ENCODE results near the gene API5. TPM values are rescaled to one million over a fixed set of nuclear protein-coding genes. Genes with fewer than 3 reads are reported as not detected.

Gene API5
- total RNA-seq, 1 donor from 2014 or later, result 41.0 TPM

- ATAC-seq (peak; percentile 33), DNase-seq (no peak)
- intact Hi-C loops (cut with micrococcal nuclease), result no loop called here
These were observed 46.5 kb downstream of the API5 start for GRCh38 chr11:43358279-43358800.

DNA sequence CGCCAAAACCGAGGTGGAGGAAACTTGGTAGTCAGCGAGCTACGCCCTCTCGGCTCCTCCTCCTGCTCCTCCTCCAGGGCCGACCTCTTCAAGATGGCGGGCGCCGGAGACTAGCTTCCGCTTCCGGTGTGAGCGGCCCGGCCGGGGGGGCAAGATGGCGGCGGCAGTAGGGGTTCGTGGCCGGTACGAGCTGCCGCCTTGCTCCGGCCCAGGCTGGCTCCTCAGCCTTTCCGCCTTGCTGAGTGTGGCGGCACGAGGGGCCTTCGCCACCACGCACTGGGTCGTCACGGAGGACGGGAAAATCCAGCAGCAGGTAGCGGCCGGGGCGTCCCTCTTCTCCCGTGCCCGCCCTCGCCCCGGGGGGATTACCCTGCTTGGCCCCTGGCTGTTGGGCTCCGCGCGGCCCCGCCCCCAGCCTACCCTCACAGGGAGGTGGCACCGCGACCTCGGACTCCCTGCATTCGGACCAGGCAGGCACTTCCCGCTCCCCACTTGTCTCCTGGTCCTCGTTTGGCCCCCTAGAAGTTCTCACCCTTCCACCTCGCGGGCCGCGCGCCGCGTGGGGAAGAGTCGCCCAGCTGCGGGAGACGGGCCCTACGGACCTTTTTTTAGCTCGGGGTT is 47.1 kb downstream of the API5 start, which contains the start of gene TTC17:
TSS of gene TTC17 (plus strand) at position 120 of the 621 bp plus-strand sequence. CDS start at position 155, 35 bp downstream.
- intact Hi-C loops (cut with micrococcal nuclease), result no loop called here
- DNase-seq (peak; percentile 96), ATAC-seq (peak; percentile 99)

GRCh38 chr11:43359422-43359818 is 47.6 kb downstream of the API5 start:
- intact Hi-C loops (cut with micrococcal nuclease), result no loop called here
- no peak for DNase-seq
- peak; percentile 33 for ATAC-seq

- no peak for DNase-seq
- no peak for ATAC-seq
- intact Hi-C loops (cut with micrococcal nuclease), result no loop called here
These were observed 48.7 kb downstream of the API5 start for GRCh38 chr11:43360361-43361032.

GRCh38 chr11:43366677-43367076 is 54.9 kb downstream of the API5 start:
- DNase-seq, result no peak
- intact Hi-C loops (cut with micrococcal nuclease), result no loop called here
- ATAC-seq, result no peak

DNA sequence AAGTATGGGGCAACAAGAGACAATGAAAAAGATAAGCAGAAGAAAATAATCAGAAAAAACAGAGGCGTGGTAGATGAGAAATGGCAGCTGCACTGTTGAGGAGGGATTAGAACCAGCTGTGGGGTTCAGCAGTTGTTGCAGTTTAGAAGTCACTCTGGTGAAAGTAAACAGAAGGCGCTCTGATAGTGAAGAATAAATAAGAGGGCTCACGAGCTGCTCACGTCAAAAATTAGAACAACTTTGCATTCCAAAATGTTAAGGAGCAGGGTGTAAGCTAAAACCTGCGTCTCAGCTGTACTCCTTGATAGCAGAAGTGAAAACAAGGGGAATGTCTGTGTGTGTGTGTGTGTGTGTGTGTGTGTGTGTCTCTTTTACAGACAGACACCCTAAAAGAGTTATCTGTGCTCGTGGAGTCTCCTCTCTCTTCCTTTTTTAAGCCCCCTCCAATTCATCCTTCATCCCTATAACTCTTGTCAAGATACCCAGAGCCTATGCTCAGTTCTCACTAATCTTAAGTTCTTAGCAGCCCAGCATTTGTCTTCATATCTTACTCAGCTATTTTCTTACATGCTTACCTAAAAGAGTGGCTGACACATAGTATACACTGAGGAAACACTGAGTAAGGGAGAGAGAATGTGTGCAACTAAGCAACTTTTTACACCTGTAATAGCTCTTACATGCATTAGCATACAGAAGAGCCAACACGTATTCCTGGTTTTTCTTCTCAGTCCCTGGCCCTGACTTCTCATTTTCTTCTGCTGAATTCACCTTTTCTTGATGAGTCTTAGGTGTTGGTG is 55.8 kb downstream of the API5 start:
- intact Hi-C loops (cut with micrococcal nuclease), result no loop called here
- ATAC-seq (no peak), DNase-seq (no peak)

DNA sequence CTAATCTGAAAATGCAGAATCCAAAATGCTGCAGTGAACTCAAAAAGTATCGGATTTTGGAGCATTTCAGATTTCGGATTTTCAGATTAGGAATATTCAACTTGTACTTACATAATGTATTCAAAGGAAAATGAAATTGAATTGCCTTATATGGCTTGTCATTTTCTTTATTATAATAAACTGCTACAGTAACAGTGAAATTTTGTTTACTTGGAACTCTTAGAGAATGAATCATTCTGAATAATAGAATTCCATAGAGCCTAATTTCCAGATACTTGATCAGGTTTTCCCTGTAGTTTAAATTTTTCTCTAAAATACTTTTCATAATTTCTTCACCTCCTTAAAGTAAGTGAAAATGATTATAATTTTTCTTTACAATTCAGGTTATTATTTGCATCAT is 64.3 kb downstream of the API5 start:
- DNase-seq (no peak), ATAC-seq (no peak)
- intact Hi-C loops (cut with micrococcal nuclease), result no loop called here

DNA sequence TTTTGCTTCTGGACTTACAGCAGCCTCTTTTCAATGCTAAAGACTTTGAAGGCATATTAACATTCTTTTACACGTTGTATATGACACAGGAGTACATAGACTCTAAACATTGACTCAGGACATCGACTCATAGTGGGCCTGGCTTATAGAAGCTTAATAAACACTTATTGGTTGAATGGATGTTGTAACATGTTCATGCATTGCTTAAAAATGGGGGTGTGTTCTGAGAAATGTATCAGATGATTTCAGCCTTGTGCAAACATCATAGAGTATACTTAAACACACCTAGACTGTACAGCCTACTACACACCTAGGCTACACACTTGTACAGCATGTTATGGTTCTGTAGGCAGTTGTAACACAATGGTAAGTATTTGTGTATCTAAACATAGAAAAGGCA is 64.8 kb downstream of the API5 start:
- DNase-seq (no peak), ATAC-seq (no peak)
- intact Hi-C loops (cut with micrococcal nuclease), result no loop called here

DNA sequence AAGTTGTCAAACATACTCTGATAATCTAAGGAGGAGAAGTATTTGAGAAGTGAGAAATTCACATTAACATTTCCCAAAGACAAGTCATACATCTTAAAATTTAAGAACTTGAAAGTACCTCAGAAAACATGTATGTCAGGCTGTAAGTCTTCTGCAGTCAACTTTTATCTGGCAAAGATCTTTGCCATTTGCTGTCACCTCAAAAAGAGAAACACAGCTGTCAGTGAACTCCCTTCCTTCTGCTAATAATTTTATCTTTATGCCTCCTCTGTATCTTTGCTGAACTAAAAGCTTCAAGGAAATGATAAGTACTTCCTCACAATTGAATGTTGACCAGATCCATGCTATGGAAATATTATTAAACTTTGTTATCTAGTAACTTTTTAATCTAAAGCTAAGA is 65.6 kb downstream of the API5 start:
- intact Hi-C loops (cut with micrococcal nuclease), result no loop called here
- DNase-seq (no peak), ATAC-seq (no peak)

- ATAC-seq (no peak), DNase-seq (no peak)
- intact Hi-C loops (cut with micrococcal nuclease), result no loop called here
These were observed 67.1 kb downstream of the API5 start for GRCh38 chr11:43378897-43379296.

- intact Hi-C loops (cut with micrococcal nuclease), result no loop called here
- ATAC-seq (no peak), DNase-seq (no peak)
These were observed 70.0 kb downstream of the API5 start for GRCh38 chr11:43381802-43382201.

DNA sequence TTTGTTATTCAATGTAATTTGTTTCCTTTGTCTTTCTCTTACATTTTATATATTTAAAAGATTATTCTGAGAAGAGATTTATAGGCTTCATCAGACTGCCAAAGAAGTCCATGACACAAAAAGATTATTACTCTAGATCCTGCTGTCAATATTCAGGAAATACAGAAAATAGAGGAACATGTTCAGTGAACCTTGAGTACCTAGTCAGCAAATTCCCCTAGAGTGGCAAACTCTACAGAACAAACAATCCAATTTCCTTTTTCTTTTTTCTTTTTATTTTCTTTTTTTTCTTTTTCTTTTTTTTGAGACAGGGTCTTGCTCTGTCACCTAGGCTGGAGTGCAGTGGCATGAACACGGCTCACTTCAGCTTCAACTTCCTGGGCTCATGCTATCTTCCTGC is 70.8 kb downstream of the API5 start:
- intact Hi-C loops (cut with micrococcal nuclease), result no loop called here
- no peak for ATAC-seq

GRCh38 chr11:43384393-43384792 is 72.6 kb downstream of the API5 start:
- ATAC-seq (no peak), DNase-seq (no peak)
- intact Hi-C loops (cut with micrococcal nuclease), result no loop called here

More for the DNA sequence above, 70.8 kb downstream of the API5 start:
- DNase-seq, result no peak

GRCh38 chr11:43392713-43393112 is 80.9 kb downstream of the API5 start:
- ATAC-seq, result no peak
- no peak for DNase-seq
- intact Hi-C loops (cut with micrococcal nuclease), result no loop called here

- intact Hi-C loops (cut with micrococcal nuclease), result no loop called here
- DNase-seq, result peak; percentile 44
- ATAC-seq, result peak; percentile 76
These were observed 82.1 kb downstream of the API5 start for GRCh38 chr11:43393765-43394355.

Other genes with a start within 250 kb of the API5 start
- 29.7 TPM for gene TTC17, start 46.9 kb downstream of the API5 start, total RNA-seq

All from left ventricle myocardium superior (tissue), 1 donor.